Measurements from ENCODE around the gene COL4A1.

Gene COL4A1

DNA sequence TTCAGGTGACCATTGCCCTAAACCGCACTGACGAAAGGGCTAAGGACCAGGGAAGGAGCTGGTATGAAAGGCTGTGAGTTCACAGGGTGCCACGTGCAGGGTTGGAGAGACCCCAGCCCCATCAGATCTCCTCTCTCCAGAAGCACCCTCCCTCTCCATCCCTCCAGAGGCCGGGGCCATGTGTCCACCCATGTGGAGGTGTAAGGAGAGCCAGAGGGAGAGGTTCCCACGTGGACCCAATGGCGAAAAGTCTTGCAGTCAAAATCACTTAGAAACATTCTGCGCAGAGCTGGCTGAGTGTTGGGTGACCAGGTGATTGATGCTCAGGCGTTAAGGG lies 168.3 kb downstream of the COL4A1 start:
- no peak for DNase-seq (ENCODE audit: low read depth in 2 of 3, low spot score in 1 of 3)

DNA sequence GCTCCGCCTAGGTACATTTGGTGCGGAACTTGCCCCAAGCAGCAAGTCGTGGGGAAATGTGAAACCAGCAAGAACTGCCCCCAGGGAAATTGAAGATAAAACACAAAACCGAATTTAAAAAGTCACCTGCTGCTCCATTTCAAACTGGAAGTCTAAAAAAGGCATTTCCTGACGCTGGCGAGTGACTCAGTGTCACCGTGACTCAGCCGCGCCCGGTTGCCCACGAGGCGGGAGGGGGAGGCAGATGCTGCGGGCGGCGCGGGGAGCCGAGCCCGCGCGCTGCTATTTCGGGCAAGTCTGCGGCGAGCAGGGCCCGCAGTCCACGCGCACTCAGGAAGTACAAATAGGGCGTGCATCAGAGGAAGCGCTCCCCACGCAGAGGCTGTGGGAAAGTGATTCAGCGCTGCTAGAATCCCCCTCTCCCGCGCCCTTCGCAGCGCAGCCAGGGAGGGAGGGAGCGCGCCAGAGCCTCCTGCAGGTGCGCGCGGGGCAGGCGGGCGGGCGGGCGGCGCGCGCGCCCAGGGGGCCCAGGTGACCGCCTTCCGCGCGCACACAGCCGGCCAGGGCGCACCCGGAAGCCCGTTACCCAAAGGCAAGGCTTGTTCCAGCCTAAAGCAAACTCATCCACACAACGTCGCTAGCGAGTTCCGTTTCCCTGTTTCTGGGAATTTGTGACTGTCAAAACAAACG lies 168.8 kb downstream of the COL4A1 start:
- DNase-seq (ENCODE audit: low read depth in 2 of 3, low spot score in 1 of 3), result peak; percentile 56 to 58 (median 58)

DNA sequence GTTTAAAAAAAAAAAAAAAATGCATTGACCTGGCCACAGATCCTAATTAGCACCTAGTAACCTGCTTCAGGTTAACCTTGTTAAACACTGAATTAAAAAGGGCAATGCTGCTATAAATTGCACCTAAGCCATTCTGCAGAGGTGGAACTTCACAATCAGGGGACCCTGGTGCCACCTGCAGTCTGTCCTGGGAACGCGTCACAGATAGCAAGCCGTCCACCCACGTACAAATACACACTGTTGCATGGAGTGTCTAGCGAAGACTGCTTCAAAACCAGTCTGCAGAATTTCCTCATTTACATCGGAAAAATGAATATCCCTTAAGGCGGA lies 169.3 kb downstream of the COL4A1 start:
- peak in 2 of 3 donors; percentile 2 for DNase-seq (ENCODE audit: low read depth in 2 of 3, low spot score in 1 of 3)

DNA sequence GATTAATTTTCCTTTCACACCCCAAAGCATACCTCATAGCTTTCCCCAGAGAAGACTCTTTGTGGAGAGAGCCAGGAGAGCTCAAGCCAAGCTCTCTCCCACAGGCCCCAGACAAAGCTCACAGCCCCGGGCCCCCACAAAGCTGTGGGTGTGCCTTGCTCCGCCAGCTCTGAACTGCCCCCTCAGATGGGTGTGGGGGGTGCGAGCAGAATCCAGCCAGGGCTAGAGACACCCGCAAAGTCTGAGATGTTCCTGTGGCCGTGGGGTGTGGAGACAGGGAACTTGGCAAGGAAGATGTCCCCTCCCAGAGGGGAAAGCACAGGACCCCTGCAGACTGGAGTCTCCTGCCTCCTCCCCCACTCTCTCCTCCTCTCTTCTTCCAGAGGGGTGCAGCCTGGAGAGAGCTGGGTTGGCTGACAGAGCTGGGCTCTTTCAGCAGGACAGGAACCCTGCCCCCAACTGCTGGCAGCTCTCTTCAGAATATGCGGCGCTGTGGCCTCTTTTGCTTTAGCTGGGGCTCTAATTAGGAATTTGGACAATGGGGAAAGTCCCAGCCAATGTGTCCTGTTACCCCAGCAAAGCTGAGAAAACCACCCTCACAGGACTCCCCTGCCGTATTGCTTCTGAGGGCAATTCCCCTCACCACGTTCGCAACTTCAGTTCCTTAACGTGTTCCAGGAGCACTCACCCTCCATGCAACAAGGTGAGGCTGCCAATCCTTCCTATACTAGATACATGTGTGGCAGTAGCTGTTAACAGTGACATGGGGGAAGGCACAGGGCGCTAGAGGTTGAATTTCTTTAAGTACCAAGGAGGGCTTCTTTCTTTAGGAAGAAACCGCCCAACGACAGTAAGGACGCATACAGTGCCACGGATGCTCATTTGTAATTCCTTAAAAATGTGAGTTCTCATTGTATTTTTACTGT lies 170.0 kb downstream of the COL4A1 start:
- DNase-seq (ENCODE audit: low read depth in 2 of 3, low spot score in 1 of 3), result no peak

DNA sequence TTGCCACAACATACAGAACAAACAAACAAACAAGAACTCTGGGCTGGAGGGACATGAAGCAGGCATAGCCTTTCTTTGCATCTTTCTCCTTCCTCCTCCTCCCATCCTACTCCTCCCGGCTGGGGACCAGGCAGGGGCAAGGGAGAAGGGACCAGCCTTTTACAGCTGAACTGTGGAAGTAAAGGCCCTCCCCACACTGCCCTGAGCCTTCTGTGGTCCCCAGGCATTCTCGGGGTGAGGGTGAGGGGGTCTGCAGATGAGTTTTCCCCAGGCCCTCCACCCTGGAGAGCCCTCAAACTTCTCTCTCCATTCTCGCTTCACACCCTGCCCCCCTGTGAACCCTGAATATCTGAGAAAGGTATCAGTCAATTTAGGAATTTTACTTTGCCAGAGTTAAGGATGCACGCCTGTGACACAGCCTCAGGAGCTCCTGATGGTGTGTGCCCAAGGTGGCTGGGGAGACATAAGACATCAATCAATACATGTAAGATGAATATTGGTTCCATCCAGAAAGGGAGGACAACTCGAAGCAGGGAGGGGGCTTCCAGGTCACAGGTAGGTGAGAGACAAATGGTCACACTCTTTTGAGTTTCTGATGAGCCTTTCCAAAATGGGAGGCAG lies 170.9 kb downstream of the COL4A1 start:
- no peak for DNase-seq (ENCODE audit: low read depth in 2 of 3, low spot score in 1 of 3)

DNA sequence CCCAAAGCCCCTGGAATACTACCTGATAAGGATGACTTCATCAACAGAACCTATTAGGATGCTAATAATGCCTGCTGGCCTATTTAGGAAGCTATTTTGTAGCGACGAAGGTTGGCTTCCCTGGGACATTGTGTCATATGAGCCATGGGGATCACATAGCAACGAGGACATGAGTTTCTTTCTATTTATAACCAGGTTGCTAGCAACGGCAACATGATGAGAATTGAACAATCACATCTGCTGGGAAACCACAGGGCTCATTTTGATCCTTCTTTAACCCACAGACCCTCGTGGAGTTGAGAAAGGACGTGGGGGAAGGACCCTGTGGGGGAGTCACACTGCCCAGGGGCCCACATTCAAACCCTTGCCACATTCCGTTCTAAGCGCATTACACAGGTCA lies 172.2 kb downstream of the COL4A1 start:
- DNase-seq (ENCODE audit: low read depth in 2 of 3, low spot score in 1 of 3), result no peak

DNA sequence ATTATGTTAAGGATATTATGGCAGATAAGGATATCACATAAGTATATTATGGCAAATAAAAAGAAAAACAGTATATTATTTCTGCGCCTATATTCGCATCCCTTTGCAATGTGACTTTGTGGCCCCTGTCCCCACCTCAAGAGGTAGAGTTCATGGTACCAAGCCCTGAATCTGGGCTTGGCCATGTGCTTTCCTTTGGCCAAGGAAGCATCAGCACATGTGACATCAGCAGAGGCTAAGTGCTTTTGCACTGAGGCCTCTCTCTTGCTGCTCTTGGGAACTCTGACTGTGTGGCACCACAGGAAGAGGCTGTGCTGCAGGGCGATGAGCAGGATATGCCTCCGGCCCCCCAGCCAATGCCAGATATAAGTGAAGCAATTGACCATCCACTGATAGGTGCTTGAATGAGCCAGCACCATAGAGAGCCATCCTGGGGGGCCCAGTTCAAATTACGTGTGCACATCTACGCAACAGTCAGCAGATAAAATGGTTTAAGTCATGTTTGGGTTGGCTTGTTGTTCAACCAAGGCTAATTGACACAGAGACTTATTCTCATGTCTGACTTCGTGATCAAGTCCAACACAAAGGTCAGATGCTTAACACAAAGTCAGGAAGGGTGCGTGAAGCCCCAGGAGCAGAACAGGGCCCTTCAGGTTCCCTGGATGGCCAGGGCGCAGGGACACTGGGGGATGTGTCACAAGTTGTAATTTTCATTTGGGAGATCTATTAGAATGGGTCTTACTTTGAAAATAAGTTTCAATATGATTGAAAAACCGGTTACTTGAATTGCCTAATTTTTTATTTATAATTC lies 173.3 kb downstream of the COL4A1 start:
- DNase-seq (ENCODE audit: low read depth in 2 of 3, low spot score in 1 of 3), result no peak

DNA sequence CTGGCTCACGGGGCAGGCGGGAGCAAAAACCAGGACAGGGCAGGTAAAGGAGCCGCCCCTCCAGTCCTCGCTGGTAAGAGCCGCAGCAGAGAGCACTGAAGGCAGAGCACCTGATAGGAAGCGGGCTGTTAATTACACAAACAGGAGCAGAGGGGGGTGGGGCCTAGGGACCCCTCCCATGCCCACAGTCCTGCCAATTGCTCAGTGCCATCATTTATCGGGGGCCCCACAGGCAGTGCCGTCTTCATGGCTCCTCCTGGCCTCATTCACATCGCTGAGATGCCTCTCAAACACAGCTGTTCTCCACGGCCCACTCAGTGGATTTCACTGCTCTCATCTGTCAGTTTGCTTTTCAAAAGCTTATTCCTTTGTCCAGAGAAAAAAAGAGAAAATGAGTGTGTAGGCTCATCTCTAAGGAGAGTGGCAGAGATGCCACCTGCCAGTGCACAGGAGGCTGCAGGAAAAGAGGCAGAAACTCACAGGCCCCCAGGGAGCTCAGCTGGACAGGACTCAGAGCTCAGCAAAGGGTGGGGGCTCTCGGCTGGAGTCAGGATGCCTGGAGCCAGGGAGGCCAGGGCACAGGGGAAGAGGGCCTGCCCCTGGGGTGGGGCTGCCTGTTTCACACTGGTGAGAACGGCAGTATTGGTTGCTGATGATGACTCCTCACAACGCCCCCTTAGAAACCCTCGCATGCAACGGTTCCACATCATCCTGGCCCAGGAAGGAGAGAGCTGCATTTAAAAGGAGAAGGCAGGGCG lies 174.6 kb downstream of the COL4A1 start:
- no peak for DNase-seq (ENCODE audit: low read depth in 2 of 3, low spot score in 1 of 3)

DNA sequence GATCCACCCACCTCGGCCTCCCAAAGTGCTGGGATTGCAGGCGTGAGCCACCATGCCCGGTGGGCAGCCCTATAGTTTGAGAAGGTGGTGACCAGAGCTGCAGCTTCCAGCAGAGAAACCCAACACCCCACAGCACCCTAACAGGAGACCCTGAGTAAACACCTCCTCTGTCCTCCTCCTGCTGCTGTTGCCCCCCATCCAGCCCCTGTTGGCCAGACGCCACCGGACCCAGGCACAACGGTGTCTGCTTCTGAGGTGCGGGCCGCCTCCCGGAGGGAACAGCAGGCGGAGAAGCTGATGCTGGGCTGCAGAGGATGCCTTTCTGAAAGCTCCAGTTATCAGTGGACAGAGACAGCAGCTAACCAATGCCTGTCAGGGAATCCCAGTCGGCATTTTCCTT lies 175.5 kb downstream of the COL4A1 start:
- no peak for DNase-seq (ENCODE audit: low read depth in 2 of 3, low spot score in 1 of 3)

DNA sequence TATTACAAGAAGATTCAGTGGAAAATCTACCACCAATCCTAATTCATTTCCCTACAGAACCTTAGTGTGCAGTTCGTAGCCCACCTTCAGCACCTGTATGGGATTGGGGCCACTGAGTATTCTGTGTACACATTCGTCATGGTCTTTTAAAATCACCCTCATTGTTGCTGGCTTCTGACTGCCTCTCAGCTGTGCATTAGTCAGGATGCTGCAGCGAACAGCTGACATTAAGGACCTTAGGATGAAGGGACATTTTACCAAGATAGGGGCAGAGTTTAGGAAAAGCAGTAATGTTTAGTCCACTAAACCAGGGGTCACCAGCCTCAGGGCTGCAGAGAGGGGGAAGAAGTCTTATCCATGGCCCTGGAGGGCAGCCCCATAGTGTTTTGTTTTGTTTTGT lies 176.5 kb downstream of the COL4A1 start:
- no peak for DNase-seq (ENCODE audit: low read depth in 2 of 3, low spot score in 1 of 3)

DNA sequence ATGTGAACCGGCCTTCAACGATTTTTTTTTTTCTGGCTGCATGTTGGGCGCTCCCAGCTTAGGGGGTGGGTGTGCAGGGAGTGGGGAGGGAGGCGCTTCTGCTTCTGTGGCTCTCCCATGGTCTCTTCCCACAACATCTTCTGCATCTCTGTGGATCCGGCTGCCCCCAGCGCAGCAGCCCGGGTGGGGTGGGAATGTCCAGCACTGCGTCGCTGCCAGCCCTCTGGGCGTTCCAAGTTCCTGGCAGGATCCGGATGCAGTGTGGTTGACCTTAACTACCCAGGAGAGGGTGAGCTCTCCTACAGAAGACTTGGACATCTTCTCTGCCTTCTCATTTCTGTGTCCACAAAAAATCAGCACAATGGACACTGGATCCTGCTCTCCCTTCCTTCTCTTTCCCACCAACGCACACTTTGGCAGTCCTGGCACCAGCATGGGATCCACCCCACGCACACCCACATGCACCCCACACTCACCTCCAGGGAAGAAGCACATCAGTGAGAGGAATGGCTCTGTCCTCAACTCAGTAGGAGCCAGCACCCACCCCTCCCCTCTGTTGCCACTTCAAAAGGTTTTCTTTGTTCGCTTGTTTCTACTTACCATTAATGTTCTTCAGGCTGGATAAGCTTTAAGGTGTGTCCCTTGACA lies 177.3 kb downstream of the COL4A1 start:
- no peak for DNase-seq (ENCODE audit: low read depth in 2 of 3, low spot score in 1 of 3)

DNA sequence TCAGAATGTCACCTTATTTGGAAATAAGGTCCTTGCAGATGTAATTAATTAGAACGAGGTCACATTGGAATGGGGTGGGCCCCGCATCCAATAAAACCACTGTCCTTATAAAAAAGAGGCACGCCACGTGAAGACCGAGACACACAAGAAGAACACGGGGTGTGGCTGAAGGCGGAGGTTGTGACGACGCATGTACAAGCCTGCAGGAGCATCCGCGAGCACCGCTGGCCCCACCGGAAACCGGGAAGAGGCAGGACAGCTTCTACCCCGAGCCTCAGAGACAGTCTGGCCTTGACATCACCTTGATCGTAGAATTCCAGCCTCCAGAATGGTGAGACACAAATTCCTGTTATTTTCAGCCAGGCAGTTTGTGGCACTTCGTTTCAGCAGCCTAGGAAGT lies 177.9 kb downstream of the COL4A1 start:
- DNase-seq (ENCODE audit: low read depth in 2 of 3, low spot score in 1 of 3), result no peak

DNA sequence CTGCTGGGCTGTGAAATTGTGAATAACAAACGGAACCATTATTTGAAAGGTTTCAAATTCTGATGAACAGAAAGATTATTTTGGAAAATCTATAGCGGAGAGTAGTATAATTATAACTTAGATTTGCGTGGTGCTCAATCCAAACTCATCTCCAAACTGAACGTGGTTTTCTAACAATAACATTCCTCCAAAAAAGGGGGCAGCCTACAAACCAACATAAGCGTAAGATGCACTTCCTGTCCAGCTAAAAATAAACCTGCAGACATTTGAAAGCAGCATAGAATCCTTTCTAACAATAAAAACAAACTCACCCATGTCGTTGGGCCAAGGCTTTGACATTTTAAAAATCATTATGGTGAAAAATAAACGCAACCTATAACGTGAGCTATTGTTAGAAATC lies 178.4 kb downstream of the COL4A1 start:
- no peak for DNase-seq (ENCODE audit: low read depth in 2 of 3, low spot score in 1 of 3)

DNA sequence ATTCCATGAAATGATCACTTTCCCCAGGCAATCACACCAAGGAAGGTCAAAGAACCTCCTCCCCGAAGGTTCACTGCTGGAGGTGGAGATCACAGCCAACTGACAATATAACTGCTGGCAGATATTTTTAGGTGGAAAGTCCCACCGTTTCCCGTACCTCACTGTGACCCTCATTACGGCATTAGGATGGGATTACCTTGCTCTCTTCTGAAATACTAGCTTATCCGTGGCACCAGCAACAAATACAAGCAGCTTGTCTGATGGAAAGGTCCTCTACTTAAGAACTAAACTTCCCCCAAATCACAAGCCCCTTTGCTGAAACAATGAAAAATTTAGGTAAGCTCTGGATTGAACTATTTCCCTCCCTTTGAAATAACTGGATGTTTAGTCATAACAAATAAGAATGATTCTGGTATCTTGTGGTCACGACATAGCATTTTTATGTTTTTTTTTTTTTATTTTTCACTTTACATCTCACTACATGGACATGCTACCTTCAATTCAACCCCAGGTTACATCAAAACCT lies 178.9 kb downstream of the COL4A1 start:
- no peak for DNase-seq (ENCODE audit: low read depth in 2 of 3, low spot score in 1 of 3)

DNA sequence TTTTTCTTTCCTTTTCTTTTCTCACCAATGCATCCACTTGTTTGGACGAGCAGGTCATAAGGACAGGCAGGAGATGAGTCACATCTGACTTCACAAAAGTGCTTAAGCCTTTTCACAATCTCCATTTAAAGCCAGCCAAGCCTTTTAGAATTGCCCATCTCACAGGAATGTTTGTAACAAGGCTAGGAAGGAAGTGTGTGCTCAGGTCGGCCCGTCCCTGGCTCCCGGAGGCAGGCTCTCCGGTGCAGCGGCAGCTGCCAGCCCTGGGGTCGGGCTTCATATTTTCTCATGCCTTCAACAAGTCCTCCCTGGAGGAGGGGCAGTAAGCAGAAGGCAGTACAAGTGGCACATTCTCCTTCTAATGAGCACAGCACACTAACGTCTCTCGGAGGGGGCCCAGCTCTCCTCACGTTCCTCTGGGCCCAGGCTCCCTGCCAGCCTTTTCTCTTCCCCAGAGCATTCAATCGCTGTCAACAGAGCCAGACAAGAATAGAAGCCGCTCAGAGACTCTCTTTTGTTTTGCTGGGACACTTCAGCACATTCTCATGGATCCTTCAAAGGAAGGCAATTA lies 180.5 kb downstream of the COL4A1 start:
- no peak for DNase-seq (ENCODE audit: low read depth in 2 of 3, low spot score in 1 of 3)

DNA sequence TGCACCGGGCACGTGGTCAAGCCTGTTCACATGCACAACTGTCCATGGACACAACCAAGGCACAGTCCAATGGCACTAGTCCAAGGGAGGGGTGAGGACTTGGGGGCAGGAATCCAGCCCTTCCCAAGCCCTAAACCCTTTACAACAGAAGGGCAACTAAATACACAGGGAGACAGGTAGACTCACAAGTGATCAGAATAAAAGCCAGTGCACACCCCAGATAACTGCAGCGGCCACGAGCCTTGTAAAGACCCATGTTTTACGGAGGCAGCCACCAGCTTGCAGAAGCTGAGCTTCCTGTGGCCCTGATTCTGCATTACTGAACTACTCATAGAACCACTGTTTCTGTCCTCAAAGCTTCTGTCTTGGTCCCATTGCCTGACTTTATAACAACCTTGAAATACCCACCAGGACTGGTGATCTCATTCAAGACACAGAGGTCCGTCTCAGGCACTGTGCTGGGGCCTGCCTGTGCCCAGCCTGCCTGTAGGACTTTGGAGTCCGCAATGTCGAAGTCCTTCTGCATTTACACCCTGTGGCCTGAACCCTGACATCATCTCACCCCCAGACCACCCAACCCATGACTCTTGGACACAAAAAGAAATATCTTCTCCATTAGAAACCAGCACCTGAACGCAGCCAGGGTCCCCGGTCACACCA lies 181.2 kb downstream of the COL4A1 start:
- no peak for DNase-seq (ENCODE audit: low read depth in 2 of 3, low spot score in 1 of 3)

DNA sequence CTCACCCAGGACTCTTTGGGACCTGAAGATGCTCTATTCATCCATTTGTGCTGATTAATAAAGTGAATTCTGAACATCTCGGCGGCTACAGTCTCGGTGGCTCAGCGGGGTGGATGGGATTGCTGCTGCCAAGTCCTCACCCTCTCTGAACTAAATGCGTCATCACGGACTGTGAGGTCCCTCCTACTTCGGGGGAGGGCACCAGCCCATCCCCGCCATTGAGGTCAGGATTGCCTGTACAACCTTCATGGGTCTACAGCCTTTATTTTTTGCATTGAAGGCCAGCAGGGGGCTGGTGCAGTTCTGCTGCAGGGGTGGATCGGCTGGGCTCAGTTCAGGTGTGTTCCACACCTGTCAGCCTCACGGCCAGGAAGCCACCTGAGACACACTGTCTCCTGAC lies 181.8 kb downstream of the COL4A1 start:
- no peak for DNase-seq (ENCODE audit: low read depth in 2 of 3, low spot score in 1 of 3)

DNA sequence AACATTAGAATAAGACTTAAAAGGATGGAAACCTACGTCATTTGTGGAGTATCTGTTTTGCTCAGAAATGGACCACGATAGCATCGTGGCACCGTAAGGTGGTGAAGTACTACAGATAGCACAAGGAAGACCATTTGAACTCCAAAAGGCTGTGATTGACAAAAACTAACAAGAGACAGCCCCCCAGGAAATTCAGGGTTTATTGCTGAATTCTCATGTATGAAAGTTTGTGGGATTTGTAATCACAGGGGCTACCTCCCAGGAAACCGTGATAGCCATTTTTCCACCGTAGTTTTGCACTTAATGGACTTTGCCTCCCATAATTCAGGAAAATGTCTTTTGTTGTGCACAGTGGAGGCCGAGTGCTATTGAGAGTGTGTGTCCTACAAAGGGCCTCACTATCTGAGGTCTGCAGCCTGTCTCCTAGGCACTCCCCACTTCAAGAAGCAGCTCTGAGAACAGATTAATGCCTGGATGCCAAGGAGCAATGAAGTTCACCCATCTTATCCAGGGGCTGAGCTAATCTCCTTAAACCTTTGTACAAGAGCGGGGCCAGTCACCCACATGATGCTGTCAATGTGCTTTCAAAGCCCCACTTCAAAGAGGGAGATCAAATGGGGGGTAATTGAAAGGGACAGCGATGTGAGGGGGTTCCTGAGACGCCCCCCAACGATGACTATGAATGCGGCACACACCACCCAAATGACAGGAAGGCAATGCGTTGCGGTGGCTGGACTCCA lies 182.6 kb downstream of the COL4A1 start:
- DNase-seq (ENCODE audit: low read depth in 2 of 3, low spot score in 1 of 3), result no peak
